Upper lobe of left lung (tissue), 4 donors: ENCODE data around the gene SAMD7.

Source experiments
- EP300 ChIP-seq, 4 donors: sonication (generic); formaldehyde crosslinking; IDR thresholded peaks; one replicate each; pipeline ENCODE4 v1.5.1; 2017; ENCODE audit warnings: antibody characterized with exemption in 4 of 4, control low read depth in 2 of 4
- POLR2AphosphoS5 ChIP-seq, 2 donors: sonication (generic); formaldehyde crosslinking; IDR thresholded peaks; one replicate each; pipeline ENCODE4 v1.5.1; 2017; ENCODE audit warnings: antibody characterized with exemption in 2 of 2
- TF ChIP-seq, protein P1 (sequence below), 6 experiments: fragments of 450-650 bp in 4 of 6; fragments of 200-600 bp in 2 of 6; sonication (generic) in 2 of 6; IDR thresholded peaks; one replicate each; pipeline ENCODE4 v1.5.1; 2016 to 2019; ENCODE audit warnings: antibody characterized with exemption in 6 of 6

GRCh38 chr3:169968224-169968885 lies 57.0 kb downstream of the SAMD7 start:
- no peak for TF ChIP-seq EP300 (IDR thresholded peaks at IDR 0.05)
- TF ChIP-seq, protein P1, sequence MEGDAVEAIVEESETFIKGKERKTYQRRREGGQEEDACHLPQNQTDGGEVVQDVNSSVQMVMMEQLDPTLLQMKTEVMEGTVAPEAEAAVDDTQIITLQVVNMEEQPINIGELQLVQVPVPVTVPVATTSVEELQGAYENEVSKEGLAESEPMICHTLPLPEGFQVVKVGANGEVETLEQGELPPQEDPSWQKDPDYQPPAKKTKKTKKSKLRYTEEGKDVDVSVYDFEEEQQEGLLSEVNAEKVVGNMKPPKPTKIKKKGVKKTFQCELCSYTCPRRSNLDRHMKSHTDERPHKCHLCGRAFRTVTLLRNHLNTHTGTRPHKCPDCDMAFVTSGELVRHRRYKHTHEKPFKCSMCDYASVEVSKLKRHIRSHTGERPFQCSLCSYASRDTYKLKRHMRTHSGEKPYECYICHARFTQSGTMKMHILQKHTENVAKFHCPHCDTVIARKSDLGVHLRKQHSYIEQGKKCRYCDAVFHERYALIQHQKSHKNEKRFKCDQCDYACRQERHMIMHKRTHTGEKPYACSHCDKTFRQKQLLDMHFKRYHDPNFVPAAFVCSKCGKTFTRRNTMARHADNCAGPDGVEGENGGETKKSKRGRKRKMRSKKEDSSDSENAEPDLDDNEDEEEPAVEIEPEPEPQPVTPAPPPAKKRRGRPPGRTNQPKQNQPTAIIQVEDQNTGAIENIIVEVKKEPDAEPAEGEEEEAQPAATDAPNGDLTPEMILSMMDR (IDR thresholded peaks at IDR 0.05), result no peak
- TF ChIP-seq POLR2AphosphoS5 (IDR thresholded peaks at IDR 0.05), result no peak
